GM12878 (cell line): ENCODE measurements around the gene MASP1. TPM values are rescaled to one million over a fixed set of nuclear protein-coding genes. Genes with fewer than 3 reads are reported as not detected.

ENCODE experiments used
- ATAC-seq: fragments of 200-7000 bp; cut with Tn5 transposase; 3 replicates; pipeline ENCODE4 v1.9.1; 2020; ENCODE audit warnings: mild to moderate bottlenecking, moderate library complexity
- BruUV-seq: library from RNA; stranded (reverse); fragments of 400-500 nt; replicated peaks from 2 replicates; lab custom pipeline; 2021; lab: Mats Ljungman, UMichigan
- CTCF ChIA-PET: fragments of 300-600 bp; sonication (Branson Sonifier 250); formaldehyde crosslinking; extraction: SDS; loops from one replicate; lab custom pipeline; 2021; ENCODE audit warnings: inconsistent platforms; lab: Yijun Ruan, JAX
- POLR2A ChIA-PET: fragments of 350-600 bp; formaldehyde crosslinking; extraction: SDS; loops from one replicate; lab custom pipeline; 2021; ENCODE audit warnings: inconsistent platforms; lab: Charles Lee
- RAD21 ChIA-PET: fragments of 300-600 bp; sonication (Branson Sonifier 250); formaldehyde crosslinking; loops from one replicate; lab custom pipeline; 2023; ENCODE audit warnings: antibody characterized with exemption; ENCODE audit not compliant: unreplicated experiment; lab: Charles Lee
- SMC1A ChIA-PET: fragments of 300-600 bp; sonication (Branson Sonifier 250); formaldehyde crosslinking; loops from one replicate; lab custom pipeline; 2023; ENCODE audit not compliant: unreplicated experiment, uncharacterized antibody; lab: Charles Lee
- DNase-seq: peaks from one replicate; pipeline ENCODE4 v3.0.0-alpha.2; 2011; ENCODE audit warnings: low read depth, low spot score
- FAIRE-seq: peaks from 3 replicates; lab custom pipeline; 2011; peaks lifted over from hg19 to GRCh38; lab: Jason Lieb, UNC
- H2AFZ ChIP-seq: 2 replicates; pipeline ENCODE4 v1.6.0; 2011; ENCODE audit warnings: low read depth, low read length, control low read depth; ENCODE audit not compliant: control insufficient read depth
- H3K27ac ChIP-seq: 2 replicates; pipeline ENCODE4 v1.5.1; 2011; ENCODE audit warnings: control low read depth; ENCODE audit not compliant: control insufficient read depth, insufficient read depth
- H3K27me3 ChIP-seq, 2 experiments: replicated peaks in 1 of 2; 2 replicates each; pipeline versions ENCODE4 v1.6.0 to v1.6.1; 2011; ENCODE audit warnings: low read length in 1 of 2; ENCODE audit not compliant: control insufficient read depth in 2 of 2, insufficient read depth in 2 of 2
- H3K36me3 ChIP-seq, 2 experiments: 2 replicates each; pipeline ENCODE4 v1.5.1; 2011; ENCODE audit warnings: low read length in 1 of 2; ENCODE audit not compliant: control insufficient read depth in 2 of 2, insufficient read depth in 2 of 2
- H3K4me1 ChIP-seq: 2 replicates; pipeline ENCODE4 v1.6.1; 2011; ENCODE audit warnings: mild to moderate bottlenecking, low read length, moderate library complexity, mixed read lengths; ENCODE audit not compliant: control insufficient read depth, insufficient read depth
- H3K4me2 ChIP-seq: 2 replicates; pipeline ENCODE4 v1.6.0; 2011; ENCODE audit warnings: control low read depth; ENCODE audit not compliant: control insufficient read depth, insufficient read depth
- H3K4me3 ChIP-seq: fragments of 200-600 bp; sonication (generic); 2 replicates; pipeline ENCODE4 v1.5.1; 2016
- H3K79me2 ChIP-seq: 2 replicates; pipeline ENCODE4 v1.6.0; 2011; ENCODE audit warnings: low read length; ENCODE audit not compliant: control insufficient read depth, insufficient read depth
- H3K9ac ChIP-seq: 2 replicates; pipeline ENCODE4 v1.8.0; 2011; ENCODE audit warnings: low read length, control low read depth, mixed read lengths; ENCODE audit not compliant: control insufficient read depth, insufficient read depth
- H3K9me3 ChIP-seq: replicated peaks from 3 replicates; pipeline ENCODE4 v1.5.1; 2011; ENCODE audit warnings: mild to moderate bottlenecking, low read length; ENCODE audit not compliant: control insufficient read depth, insufficient read depth
- H4K20me1 ChIP-seq: 2 replicates; pipeline ENCODE4 v1.6.0; 2011; ENCODE audit not compliant: control insufficient read depth, insufficient read depth
- CBFB ChIP-seq: IDR thresholded peaks from 2 replicates; pipeline ENCODE4 v1.6.1; 2016; ENCODE audit warnings: antibody characterized with exemption, low read depth
- NBN ChIP-seq: fragments of 450-650 bp; IDR thresholded peaks from 2 replicates; pipeline ENCODE4 v1.6.1; 2016
- NFXL1 ChIP-seq: fragments of 450-650 bp; IDR thresholded peaks from 2 replicates; pipeline ENCODE4 v1.6.1; 2017; ENCODE audit warnings: antibody characterized with exemption, mild to moderate bottlenecking, borderline replicate concordance
- SIN3A ChIP-seq: IDR thresholded peaks from 2 replicates; pipeline ENCODE4 v1.6.1; 2012; ENCODE audit warnings: low read depth, low read length, improper control_type of control experiment
- SPI1 ChIP-seq: IDR thresholded peaks from 2 replicates; pipeline ENCODE4 v1.6.1; 2011; ENCODE audit warnings: low read depth, mild to moderate bottlenecking, low read length, moderate library complexity, borderline replicate concordance; ENCODE audit not compliant: insufficient read depth
- SRF ChIP-seq, 2 experiments: IDR thresholded peaks; 2 replicates each; pipeline ENCODE4 v1.6.1; 2011; ENCODE audit warnings: low read depth in 2 of 2, low read length in 2 of 2, mild to moderate bottlenecking in 1 of 2, moderate library complexity in 1 of 2
- STAT1 ChIP-seq: fragments of 450-650 bp; conservative IDR thresholded peaks from 2 replicates; pipeline ENCODE4 v1.6.1; 2014; ENCODE audit warnings: antibody characterized with exemption, mild to moderate bottlenecking
- TAF1 ChIP-seq: IDR thresholded peaks from 2 replicates; pipeline ENCODE4 v1.6.1; 2011; ENCODE audit warnings: mild to moderate bottlenecking, low read depth, low read length, borderline replicate concordance
- ZBED1 ChIP-seq: IDR thresholded peaks from 2 replicates; pipeline ENCODE4 v1.6.1; 2016; ENCODE audit warnings: borderline replicate concordance
- ZSCAN29 ChIP-seq: fragments of 450-650 bp; IDR thresholded peaks from 2 replicates; pipeline ENCODE4 v1.6.1; 2017; ENCODE audit warnings: mild to moderate bottlenecking, moderate library complexity
- WGBS: methylation state at CpG from one replicate; pipeline ENCODE4 v1.1.6; 2016; ENCODE audit warnings: low lambda C conversion rate; ENCODE audit not compliant: insufficient replicate concordance, insufficient coverage; ENCODE audit errors: missing lambda C conversion rate; 5-methylcytosine and 5-hydroxymethylcytosine counted together
- in situ Hi-C: fragments of 300-500 bp; cut with MboI; formaldehyde crosslinking; loops from 9 replicates; pipeline ENCODE4 v1.14.3; 2018; ENCODE audit warnings: mixed read lengths
- intact Hi-C: fragments of 100-400 bp; cut with micrococcal nuclease; formaldehyde crosslinking; loops from one replicate; pipeline ENCODE4 v1.14.2; 2022; ENCODE audit not compliant: unreplicated experiment
- polyA plus RNA-seq, 11 experiments: library from polyadenylated mRNA; depleted of rRNA in 4 of 11; unstranded in 6 of 11; stranded (reverse) in 5 of 11; fragments of >200 nt; fragmentation: Nextera tagmentation in 4 of 11; fragmentation: Illumina TruSeq in 1 of 11; extraction: Ambion mirVana in 4 of 11; extraction: Trizol in 1 of 11; gene quantifications; 1 replicate in 1 of 11; 2 replicates in 10 of 11; pipeline versions ENCODE4 v1.2.1 to v1.2.3, GENCODE V29; 2011 to 2016; ENCODE audit warnings: inconsistent platforms in 2 of 11, missing spikeins in 2 of 11, low read depth in 1 of 11
- total RNA-seq, 4 experiments: library from RNA; depleted of rRNA in 3 of 4; stranded (reverse); fragments of >200 nt in 3 of 4; fragmentation: Illumina TruSeq in 1 of 4; extraction: Trizol in 1 of 4; gene quantifications; 2 replicates each; pipeline versions ENCODE4 v1.2.1 to v1.2.3, GENCODE V29; 2013 to 2021
- TF ChIP-seq, protein P1 (sequence below): IDR thresholded peaks from 2 replicates; pipeline ENCODE4 v1.6.1; 2012; ENCODE audit warnings: improper control_type of control experiment, low read depth, low read length; ENCODE audit not compliant: insufficient replicate concordance
- TF ChIP-seq, protein P2 (sequence below): fragments of 150-350 bp; IDR thresholded peaks from 2 replicates; pipeline ENCODE4 v1.6.1; 2016; ENCODE audit warnings: low read depth, low read length
- TF ChIP-seq, protein P3 (sequence below): IDR thresholded peaks from 2 replicates; pipeline ENCODE4 v1.6.1; 2012; ENCODE audit warnings: low read length, inconsistent platforms
- TF ChIP-seq, protein P4 (sequence below): IDR thresholded peaks from 2 replicates; pipeline ENCODE4 v1.6.1; 2011; ENCODE audit warnings: low read depth, mild to moderate bottlenecking, low read length, moderate library complexity, borderline replicate concordance; ENCODE audit errors: extremely low read depth

The MASP1 gene
- total and polyA plus RNA-seq, 10 of the 15 experiments (the other 5 are each of a cell fraction or from before 2014, with no cell fraction given), result 0.05 TPM; not detected in 9

DNA sequence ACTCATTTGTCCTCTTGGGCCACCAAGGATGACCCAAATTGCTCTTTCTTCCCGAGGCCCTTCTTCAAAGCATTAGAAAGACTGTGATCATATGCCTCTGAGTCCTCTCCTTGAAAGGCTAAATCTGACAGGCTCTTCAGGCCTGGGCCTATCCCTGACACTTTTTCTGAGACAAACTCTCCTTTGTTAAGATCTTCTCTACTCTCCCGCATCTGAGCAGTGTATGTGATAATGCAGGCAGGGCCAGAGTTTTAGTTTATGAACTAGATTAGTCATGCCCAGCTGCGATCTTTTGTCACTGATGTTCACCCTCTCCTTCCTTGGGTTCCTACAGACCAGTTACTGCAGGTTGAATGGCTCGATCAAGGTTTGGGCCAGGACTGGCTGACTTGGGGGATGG lies 39.2 kb downstream of the MASP1 start (continued):
- TF ChIP-seq, protein P1, sequence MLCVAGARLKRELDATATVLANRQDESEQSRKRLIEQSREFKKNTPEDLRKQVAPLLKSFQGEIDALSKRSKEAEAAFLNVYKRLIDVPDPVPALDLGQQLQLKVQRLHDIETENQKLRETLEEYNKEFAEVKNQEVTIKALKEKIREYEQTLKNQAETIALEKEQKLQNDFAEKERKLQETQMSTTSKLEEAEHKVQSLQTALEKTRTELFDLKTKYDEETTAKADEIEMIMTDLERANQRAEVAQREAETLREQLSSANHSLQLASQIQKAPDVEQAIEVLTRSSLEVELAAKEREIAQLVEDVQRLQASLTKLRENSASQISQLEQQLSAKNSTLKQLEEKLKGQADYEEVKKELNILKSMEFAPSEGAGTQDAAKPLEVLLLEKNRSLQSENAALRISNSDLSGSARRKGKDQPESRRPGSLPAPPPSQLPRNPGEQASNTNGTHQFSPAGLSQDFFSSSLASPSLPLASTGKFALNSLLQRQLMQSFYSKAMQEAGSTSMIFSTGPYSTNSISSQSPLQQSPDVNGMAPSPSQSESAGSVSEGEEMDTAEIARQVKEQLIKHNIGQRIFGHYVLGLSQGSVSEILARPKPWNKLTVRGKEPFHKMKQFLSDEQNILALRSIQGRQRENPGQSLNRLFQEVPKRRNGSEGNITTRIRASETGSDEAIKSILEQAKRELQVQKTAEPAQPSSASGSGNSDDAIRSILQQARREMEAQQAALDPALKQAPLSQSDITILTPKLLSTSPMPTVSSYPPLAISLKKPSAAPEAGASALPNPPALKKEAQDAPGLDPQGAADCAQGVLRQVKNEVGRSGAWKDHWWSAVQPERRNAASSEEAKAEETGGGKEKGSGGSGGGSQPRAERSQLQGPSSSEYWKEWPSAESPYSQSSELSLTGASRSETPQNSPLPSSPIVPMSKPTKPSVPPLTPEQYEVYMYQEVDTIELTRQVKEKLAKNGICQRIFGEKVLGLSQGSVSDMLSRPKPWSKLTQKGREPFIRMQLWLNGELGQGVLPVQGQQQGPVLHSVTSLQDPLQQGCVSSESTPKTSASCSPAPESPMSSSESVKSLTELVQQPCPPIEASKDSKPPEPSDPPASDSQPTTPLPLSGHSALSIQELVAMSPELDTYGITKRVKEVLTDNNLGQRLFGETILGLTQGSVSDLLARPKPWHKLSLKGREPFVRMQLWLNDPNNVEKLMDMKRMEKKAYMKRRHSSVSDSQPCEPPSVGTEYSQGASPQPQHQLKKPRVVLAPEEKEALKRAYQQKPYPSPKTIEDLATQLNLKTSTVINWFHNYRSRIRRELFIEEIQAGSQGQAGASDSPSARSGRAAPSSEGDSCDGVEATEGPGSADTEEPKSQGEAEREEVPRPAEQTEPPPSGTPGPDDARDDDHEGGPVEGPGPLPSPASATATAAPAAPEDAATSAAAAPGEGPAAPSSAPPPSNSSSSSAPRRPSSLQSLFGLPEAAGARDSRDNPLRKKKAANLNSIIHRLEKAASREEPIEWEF, result no peak
- TF ChIP-seq NBN, result no peak

DNA sequence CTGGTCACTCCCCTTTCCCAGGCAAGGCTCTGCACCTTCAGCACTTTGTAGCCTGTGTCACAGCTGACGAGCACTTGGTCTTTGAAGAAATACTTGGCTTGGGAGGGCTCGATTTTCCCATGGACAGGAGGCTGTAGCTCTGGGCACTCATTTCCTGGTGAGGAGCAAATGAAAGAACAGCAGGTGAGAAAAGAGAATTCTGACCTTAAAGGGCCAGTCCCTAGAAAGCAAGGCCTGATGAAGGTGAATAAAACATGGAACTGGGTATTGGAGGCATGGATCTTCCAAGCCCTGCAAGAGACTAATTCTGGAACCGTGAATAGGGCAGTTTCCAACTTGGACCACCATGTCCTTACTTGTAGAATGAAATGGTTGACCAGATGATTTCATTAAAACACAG lies 39.9 kb downstream of the MASP1 start:
- in situ Hi-C loops (no loop called here), intact Hi-C loops (no loop called here)
- 0% methylated on average over 3 of the region's 3 CpGs for WGBS
- Histone ChIP-seq H3K4me3 (no peak overlapping the region), H3K4me2 (no peak overlapping the region), H3K36me3 (no peaks in the 10 kb centered on the region), H2AFZ (no peak overlapping the region), H3K79me2 (no peaks in the 10 kb centered on the region), H4K20me1 (no peaks in the 10 kb centered on the region), H3K9me3 (no peaks in the 10 kb centered on the region), H3K9ac (no peak overlapping the region), H3K27me3 (peaks cover 0 to 2% of the 10 kb centered on the region in 2 experiments; a peak in 2 of 4 replicates), H3K27ac (no peak overlapping the region), H3K4me1 (no peaks in the 10 kb centered on the region)
- FAIRE-seq (no peak), DNase-seq (no peak), ATAC-seq (no peak)
- ChIA-PET POLR2A (no interaction called here), CTCF (no interaction called here), RAD21 (no interaction called here), SMC1A (no interaction called here)
- no TSS peak for BruUV-seq
- TF ChIP-seq SRF (IDR thresholded peaks at IDR 0.05; ENCODE audit: low read depth in 2 of 2, low read length in 2 of 2), result no peak
- TF ChIP-seq ZBED1, result no peak
- TF ChIP-seq, protein P2, sequence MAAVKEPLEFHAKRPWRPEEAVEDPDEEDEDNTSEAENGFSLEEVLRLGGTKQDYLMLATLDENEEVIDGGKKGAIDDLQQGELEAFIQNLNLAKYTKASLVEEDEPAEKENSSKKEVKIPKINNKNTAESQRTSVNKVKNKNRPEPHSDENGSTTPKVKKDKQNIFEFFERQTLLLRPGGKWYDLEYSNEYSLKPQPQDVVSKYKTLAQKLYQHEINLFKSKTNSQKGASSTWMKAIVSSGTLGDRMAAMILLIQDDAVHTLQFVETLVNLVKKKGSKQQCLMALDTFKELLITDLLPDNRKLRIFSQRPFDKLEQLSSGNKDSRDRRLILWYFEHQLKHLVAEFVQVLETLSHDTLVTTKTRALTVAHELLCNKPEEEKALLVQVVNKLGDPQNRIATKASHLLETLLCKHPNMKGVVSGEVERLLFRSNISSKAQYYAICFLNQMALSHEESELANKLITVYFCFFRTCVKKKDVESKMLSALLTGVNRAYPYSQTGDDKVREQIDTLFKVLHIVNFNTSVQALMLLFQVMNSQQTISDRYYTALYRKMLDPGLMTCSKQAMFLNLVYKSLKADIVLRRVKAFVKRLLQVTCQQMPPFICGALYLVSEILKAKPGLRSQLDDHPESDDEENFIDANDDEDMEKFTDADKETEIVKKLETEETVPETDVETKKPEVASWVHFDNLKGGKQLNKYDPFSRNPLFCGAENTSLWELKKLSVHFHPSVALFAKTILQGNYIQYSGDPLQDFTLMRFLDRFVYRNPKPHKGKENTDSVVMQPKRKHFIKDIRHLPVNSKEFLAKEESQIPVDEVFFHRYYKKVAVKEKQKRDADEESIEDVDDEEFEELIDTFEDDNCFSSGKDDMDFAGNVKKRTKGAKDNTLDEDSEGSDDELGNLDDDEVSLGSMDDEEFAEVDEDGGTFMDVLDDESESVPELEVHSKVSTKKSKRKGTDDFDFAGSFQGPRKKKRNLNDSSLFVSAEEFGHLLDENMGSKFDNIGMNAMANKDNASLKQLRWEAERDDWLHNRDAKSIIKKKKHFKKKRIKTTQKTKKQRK, result no peak
- TF ChIP-seq, protein P3, sequence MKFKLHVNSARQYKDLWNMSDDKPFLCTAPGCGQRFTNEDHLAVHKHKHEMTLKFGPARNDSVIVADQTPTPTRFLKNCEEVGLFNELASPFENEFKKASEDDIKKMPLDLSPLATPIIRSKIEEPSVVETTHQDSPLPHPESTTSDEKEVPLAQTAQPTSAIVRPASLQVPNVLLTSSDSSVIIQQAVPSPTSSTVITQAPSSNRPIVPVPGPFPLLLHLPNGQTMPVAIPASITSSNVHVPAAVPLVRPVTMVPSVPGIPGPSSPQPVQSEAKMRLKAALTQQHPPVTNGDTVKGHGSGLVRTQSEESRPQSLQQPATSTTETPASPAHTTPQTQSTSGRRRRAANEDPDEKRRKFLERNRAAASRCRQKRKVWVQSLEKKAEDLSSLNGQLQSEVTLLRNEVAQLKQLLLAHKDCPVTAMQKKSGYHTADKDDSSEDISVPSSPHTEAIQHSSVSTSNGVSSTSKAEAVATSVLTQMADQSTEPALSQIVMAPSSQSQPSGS, result no peak
- TF ChIP-seq STAT1, result no peak
- no peak for TF ChIP-seq NFXL1
- no peak for TF ChIP-seq CBFB
- no peak for TF ChIP-seq TAF1
- TF ChIP-seq SPI1, result no peak
- no peak for TF ChIP-seq ZSCAN29
- no peak for TF ChIP-seq SIN3A
- TF ChIP-seq, protein P4, sequence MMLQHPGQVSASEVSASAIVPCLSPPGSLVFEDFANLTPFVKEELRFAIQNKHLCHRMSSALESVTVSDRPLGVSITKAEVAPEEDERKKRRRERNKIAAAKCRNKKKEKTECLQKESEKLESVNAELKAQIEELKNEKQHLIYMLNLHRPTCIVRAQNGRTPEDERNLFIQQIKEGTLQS, result no peak
